GM18520 (cell line): ENCODE results near the gene FXR1.
"Not testable (repeated sequence)": the region's sequence is repeated elsewhere in the genome, so short reads cannot be mapped to it uniquely, and the experiment has no call there.

ENCODE experiments used
- ATAC-seq: cut with Tn5 transposase; IDR thresholded peaks from one replicate; pipeline ENCODE4 v1.9.1; 2021; ENCODE audit not compliant: unreplicated experiment

FXR1 gene

DNA sequence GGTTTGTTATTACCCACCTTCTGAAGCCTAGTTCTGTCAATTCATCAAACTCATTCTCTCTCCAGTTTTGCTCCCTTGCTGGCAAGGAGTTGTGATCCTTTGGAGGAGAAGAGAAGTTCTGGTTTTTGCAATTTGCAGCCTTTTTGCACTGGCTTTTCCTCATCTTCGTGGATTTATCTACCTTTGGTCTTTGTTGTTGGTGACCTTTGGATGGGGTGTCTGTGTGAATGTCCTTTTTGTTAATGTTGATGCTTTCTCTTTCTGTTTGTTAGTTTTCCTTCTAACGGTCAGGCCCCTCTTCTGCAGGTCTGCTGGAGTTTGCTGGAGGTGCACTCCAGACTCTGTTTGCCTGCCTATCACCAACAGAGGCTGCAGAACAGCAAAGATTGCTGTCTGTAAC, 91.0 kb downstream of the FXR1 start:
- ATAC-seq: not testable (repeated sequence)

DNA sequence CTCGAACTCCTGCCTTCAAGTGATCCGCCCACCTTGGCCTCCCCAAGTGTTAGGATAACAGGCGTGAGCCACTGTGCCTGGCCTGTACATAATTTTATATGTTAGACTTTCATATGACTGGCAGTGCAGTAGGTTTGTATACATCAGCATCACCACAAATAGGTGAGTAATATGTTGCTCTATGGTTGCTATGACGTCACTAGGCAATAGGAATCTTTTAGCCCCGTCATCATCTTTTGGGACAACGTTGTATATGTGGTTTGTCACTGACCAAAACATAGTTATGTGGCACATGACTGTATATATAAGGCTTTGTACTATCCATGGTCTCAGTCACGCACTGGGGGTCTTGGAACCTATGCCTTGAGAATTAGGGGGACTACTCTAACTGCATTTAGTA, 94.1 kb downstream of the FXR1 start:
- ATAC-seq: no peak

DNA sequence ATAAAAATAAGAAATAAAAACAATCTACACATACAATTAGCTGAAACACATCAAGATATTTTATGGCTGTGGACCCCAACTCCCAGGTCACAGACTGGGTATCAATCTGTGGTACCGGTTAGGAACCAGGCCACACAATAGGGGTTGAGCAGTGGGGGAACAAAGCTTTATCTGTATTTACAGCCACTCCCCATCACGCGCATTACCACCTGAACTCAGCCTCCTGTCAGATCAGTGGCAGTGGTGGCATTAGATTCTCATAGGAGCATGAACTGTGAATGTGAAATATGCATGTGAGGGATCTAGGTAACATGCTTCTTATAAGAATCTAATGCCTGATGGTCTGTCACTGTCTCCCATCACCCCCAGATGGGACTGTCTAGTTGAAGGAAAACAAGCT, 94.8 kb downstream of the FXR1 start:
- ATAC-seq: no peak

DNA sequence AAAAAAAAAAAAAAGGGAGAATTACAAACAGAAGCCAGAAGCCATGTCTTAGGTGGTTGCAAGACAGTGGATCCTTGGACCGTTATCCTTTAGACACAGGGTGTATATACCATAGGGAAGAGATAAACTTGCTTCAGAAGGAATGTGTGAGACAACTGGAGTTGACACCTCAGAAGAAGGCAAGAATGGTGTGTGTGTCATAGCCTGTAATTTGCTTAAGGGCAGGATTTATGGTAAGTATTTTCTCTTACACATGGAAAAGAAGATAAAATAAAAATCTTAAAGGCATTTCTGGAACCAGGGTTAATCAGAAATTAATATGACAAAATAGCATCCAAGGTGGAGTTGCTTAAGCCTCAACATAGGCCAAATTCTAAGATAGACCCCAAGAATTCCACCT, 96.3 kb downstream of the FXR1 start:
- ATAC-seq: no peak

DNA sequence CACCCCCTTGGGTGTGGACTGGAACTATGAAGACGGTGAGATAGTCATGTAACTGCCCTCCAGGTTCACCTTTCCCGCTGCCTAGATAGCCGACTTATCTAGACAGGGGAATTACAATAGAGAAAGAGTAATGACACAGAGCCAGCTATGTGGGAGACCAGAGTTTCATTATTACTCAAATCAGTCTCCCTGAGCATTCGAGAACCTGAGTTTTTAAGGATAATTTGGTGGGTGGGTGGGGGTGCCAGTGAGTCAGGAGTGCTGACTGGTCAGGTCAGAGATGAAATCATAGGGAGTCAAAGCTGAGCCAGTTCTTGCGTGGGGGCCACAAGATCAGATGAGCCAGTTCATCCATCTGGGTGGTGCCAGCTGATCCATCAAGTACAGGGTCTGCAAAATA, 96.8 kb downstream of the FXR1 start:
- ATAC-seq: no peak

DNA sequence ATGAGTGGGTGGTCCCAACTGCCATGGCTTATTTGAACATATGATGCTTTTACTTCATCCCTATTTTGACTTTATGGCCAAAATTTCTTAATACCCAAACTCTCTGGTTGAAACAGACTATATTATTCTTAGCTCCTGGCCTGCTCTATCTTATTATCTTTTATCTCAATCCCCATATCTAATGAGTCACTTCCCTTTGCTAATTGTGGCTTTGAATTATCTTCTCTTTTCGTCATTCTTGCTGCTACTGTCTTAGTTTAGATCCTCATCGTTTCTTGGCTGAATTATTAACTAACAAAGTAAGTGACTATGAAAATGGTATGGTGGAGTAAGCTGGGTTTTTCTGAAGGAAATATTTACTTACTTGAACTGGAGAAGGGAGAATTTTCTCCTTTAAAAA, 105.2 kb downstream of the FXR1 start:
- no peak for ATAC-seq

DNA sequence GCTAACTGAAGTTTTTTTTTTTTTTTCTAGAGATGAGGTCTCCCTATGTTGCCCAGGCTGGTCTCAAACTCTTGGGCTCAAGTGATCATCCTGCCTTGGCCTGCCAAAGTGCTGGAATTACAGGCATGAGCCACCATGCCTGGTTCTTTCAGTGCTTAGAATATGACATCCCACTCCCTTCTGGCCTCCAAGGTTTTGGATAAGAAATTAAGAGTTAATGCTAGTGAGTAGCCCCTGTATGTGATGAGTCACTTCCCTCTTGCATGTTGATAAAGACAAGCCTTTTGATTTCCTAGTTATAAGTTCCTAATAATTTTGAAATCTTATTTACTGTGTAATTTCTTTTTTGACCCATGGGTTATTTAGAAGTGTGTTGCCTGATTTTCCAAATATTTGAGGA, 112.7 kb downstream of the FXR1 start:
- ATAC-seq: no peak

DNA sequence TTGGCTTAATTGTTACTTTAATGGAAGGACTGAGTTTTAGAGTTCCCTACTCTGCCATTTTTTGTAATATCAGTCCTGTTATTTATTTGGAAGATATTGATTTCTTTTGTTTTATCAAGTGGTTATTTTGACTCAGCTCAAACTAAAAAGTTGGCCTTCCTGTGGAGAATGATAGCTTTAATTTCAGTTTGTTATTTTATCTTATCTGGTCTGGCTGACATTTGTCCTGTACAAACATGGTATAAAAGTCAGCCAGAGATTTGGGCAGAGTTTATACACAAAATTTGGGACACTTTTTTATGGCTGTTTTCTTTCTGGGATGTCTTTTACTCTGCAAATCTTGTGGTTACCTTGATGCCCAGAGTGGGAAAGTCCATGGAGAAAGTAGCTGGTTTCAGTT, 118.5 kb downstream of the FXR1 start:
- no peak for ATAC-seq
